ENCODE results near the gene TARS1. TPM values are rescaled to one million over a fixed set of nuclear protein-coding genes. Genes with fewer than 3 reads are reported as not detected.
"Not testable (repeated sequence)": the region's sequence is repeated elsewhere in the genome, so short reads cannot be mapped to it uniquely, and the experiment has no call there.

TARS1 gene
- total and polyA plus RNA-seq, 2 of the 8 experiments (the other 6 are each of a cell fraction or from before 2014, with no cell fraction given) = 94.4 to 445 TPM

DNA sequence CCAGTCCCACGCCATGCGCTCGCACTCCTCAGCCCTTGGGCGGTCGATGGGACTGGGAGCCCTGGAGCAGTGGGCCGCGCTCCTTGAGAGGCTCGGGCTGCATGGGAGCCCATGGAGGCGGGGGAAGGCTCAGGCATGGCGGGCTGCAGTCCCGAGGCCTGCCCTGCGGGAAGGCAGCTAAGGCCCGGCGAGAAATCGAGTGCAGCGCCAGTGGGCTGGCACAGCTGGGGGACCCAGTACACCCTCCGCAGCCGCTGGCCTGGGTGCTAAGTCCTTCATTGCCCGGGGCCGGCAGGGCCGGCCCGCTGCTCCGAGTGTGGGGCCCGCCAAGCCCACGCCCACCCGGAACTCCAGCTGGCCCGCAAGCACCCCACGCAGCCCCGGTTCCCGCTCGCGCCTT, 74.6 kb downstream of the TARS1 start:
- H2BK15ac ChIP-seq (ENCODE audit: low read length); H3K4me1 ChIP-seq (replicated peaks in 1 of 4; ENCODE audit: control insufficient read depth in 3 of 4, insufficient read depth in 4 of 4, low read length in 3 of 4); H4K91ac ChIP-seq (replicated peaks; ENCODE audit: insufficient read length, low read length); H3K9me3 ChIP-seq (ENCODE audit: insufficient read depth in 2 of 2, low read depth in 1 of 2, low read length in 1 of 2); H3K4me2 ChIP-seq (ENCODE audit: insufficient read depth in 1 of 2, low read depth in 2 of 2, low read length in 2 of 2); H3K79me2 ChIP-seq (ENCODE audit: control insufficient read depth in 1 of 2, insufficient read depth in 2 of 2, low read length in 2 of 2); POLR2A ChIA-PET (ENCODE audit: partially characterized antibody); H2BK120ac ChIP-seq (replicated peaks; ENCODE audit: low read depth, low read length); H2AFZ ChIP-seq (ENCODE audit: low read length); H3K23me2 ChIP-seq (ENCODE audit: low read depth, low read length); H2BK5ac ChIP-seq (ENCODE audit: low read depth, low read length); H2BK12ac ChIP-seq (ENCODE audit: low read depth, low read length); H2AK5ac ChIP-seq (ENCODE audit: low read depth, low read length); H3K4me3 ChIP-seq (ENCODE audit: extremely low read depth in 1 of 4, insufficient read depth in 2 of 4, low read depth in 3 of 4, low read length in 4 of 4); H3K79me1 ChIP-seq (ENCODE audit: low read depth, low read length); H3K27me3 ChIP-seq (replicated peaks in 1 of 4; ENCODE audit: control insufficient read depth in 3 of 4, extremely low read depth in 1 of 4, insufficient read depth in 3 of 4, low read length in 3 of 4); H4K8ac ChIP-seq (ENCODE audit: extremely low read depth, insufficient read depth, low read length); H3K18ac ChIP-seq (ENCODE audit: extremely low read depth, low read length); H3K14ac ChIP-seq (ENCODE audit: insufficient read length); FAIRE-seq; H4K20me1 ChIP-seq (replicated peaks in 1 of 2; ENCODE audit: control insufficient read depth in 1 of 2, insufficient read depth in 2 of 2, low read length in 2 of 2); H3K56ac ChIP-seq (replicated peaks; ENCODE audit: insufficient read length, low read depth, low read length); H3K4ac ChIP-seq (replicated peaks; ENCODE audit: insufficient read length, low read depth, low read length); H3K27ac ChIP-seq (ENCODE audit: low read depth, low read length); H3K23ac ChIP-seq (ENCODE audit: insufficient read length); H3K36me3 ChIP-seq (ENCODE audit: control insufficient read depth in 2 of 4, insufficient read depth in 4 of 4, low read length in 3 of 4); H3K9ac ChIP-seq (replicated peaks in 1 of 4; ENCODE audit: extremely low read depth in 1 of 4, low read depth in 3 of 4, low read length in 3 of 4); H4K5ac ChIP-seq (ENCODE audit: insufficient read length, low read depth, low read length); H2BK20ac ChIP-seq (ENCODE audit: low read length); DNase-seq (ENCODE audit: low read depth in 1 of 2, low spot score in 2 of 2): not testable (repeated sequence)
- WGBS, 2 experiments (ENCODE audit: extremely low coverage in 1 of 2, insufficient coverage in 1 of 2, insufficient read length in 1 of 2, insufficient replicate concordance in 2 of 2, low coverage in 1 of 2, low lambda C conversion rate in 2 of 2, missing lambda C conversion rate in 1 of 2) = 93% methylated on average over 26 of the region's 32 CpGs; no CpG with 5 or more reads in 1 of the 2 experiments
- CTCF ChIA-PET (ENCODE audit: partially characterized antibody) = interaction anchor here (0.6 to 1.2 kb wide), 3 partner anchors 9 to 1284 kb away, joined by 3 to 4 read pairs (median 3); no protein-coding TSS in a partner anchor
